ENCODE data around the gene CYP2B6.
"Not testable (repeated sequence)": the region's sequence is repeated elsewhere in the genome, so short reads cannot be mapped to it uniquely, and the experiment has no call there.

CYP2B6 gene

GRCh38 chr19:40981591-40981990 is 9.5 kb upstream of the CYP2B6 start:
- DNase-seq: no peak

- no peak for DNase-seq
Measured at GRCh38 chr19:40982594-40983101, 8.4 kb upstream of the CYP2B6 start.

GRCh38 chr19:40989453-40989852 is 1.6 kb upstream of the CYP2B6 start:
- no peak for DNase-seq

- no peak for DNase-seq
Measured at GRCh38 chr19:40995355-40995754, 4.3 kb downstream of the CYP2B6 start.

- not testable (repeated sequence) for DNase-seq
Measured at GRCh38 chr19:40999018-40999417, 7.9 kb downstream of the CYP2B6 start.

- DNase-seq: peak; percentile 20
Measured at GRCh38 chr19:41000310-41000737, 9.2 kb downstream of the CYP2B6 start.

GRCh38 chr19:41001243-41001971 is 10.3 kb downstream of the CYP2B6 start:
- no peak for DNase-seq

- not testable (repeated sequence) for DNase-seq
Measured at GRCh38 chr19:41003656-41004055, 12.6 kb downstream of the CYP2B6 start.

- DNase-seq: no peak
Measured at GRCh38 chr19:41009700-41010235, 18.7 kb downstream of the CYP2B6 start.

GRCh38 chr19:41013359-41013758 is 22.3 kb downstream of the CYP2B6 start:
- no peak for DNase-seq

- DNase-seq: no peak
Measured at GRCh38 chr19:41014643-41015042, 23.6 kb downstream of the CYP2B6 start.

- DNase-seq: no peak
Measured at GRCh38 chr19:41016488-41017071, 25.5 kb downstream of the CYP2B6 start.

- no peak for DNase-seq
Measured at GRCh38 chr19:41018736-41019290, 27.7 kb downstream of the CYP2B6 start.

GRCh38 chr19:41019346-41019745 is 28.3 kb downstream of the CYP2B6 start:
- no peak for DNase-seq

GRCh38 chr19:41023193-41023592 is 32.1 kb downstream of the CYP2B6 start:
- no peak for DNase-seq

GRCh38 chr19:41025411-41025810 is 34.3 kb downstream of the CYP2B6 start:
- no peak for DNase-seq

- no peak for DNase-seq
Measured at GRCh38 chr19:41025871-41026270, 34.8 kb downstream of the CYP2B6 start.

- DNase-seq: no peak
Measured at GRCh38 chr19:41027273-41027967, 36.3 kb downstream of the CYP2B6 start.

- DNase-seq: no peak
Measured at GRCh38 chr19:41029524-41030432, 38.7 kb downstream of the CYP2B6 start.

GRCh38 chr19:41030651-41031050 is 39.6 kb downstream of the CYP2B6 start:
- DNase-seq: no peak

- DNase-seq: no peak
Measured at GRCh38 chr19:41031916-41032315, 40.8 kb downstream of the CYP2B6 start.

GRCh38 chr19:41033324-41033723 is 42.2 kb downstream of the CYP2B6 start:
- DNase-seq: not testable (repeated sequence)
